Measurements from ENCODE around the gene CAPZB.
A peak's percentile ranks its signal among the peaks of the same experiment; 100 is the strongest.

CAPZB gene

GRCh38 chr1:19468397-19468956 is 16.9 kb downstream of the CAPZB start:
- peak; percentile 57 for DNase-seq (ENCODE audit: low spot score)

GRCh38 chr1:19467199-19468187 is 17.8 kb downstream of the CAPZB start:
- no peak for DNase-seq (ENCODE audit: low spot score)

GRCh38 chr1:19466112-19466561 is 19.2 kb downstream of the CAPZB start:
- no peak for DNase-seq (ENCODE audit: low spot score)

GRCh38 chr1:19465650-19466049 is 19.7 kb downstream of the CAPZB start:
- DNase-seq (ENCODE audit: low spot score): no peak

- no peak for DNase-seq (ENCODE audit: low spot score)
These were observed 20.2 kb downstream of the CAPZB start for GRCh38 chr1:19465123-19465522.

- DNase-seq (ENCODE audit: low spot score): no peak
These were observed 20.6 kb downstream of the CAPZB start for GRCh38 chr1:19464696-19465095.

- no peak for DNase-seq (ENCODE audit: low spot score)
These were observed 21.9 kb downstream of the CAPZB start for GRCh38 chr1:19463504-19463803.

- no peak for DNase-seq (ENCODE audit: low spot score)
These were observed 22.4 kb downstream of the CAPZB start for GRCh38 chr1:19462781-19463503.

- no peak for DNase-seq (ENCODE audit: low spot score)
These were observed 24.2 kb downstream of the CAPZB start for GRCh38 chr1:19461220-19461554.

- no peak for DNase-seq (ENCODE audit: low spot score)
These were observed 24.7 kb downstream of the CAPZB start for GRCh38 chr1:19460535-19461219.

GRCh38 chr1:19458815-19459417 is 26.4 kb downstream of the CAPZB start:
- DNase-seq (ENCODE audit: low spot score): no peak

- no peak for DNase-seq (ENCODE audit: low spot score)
These were observed 27.7 kb downstream of the CAPZB start for GRCh38 chr1:19457607-19458006.

- no peak for DNase-seq (ENCODE audit: low spot score)
These were observed 28.3 kb downstream of the CAPZB start for GRCh38 chr1:19456968-19457441.

- no peak for DNase-seq (ENCODE audit: low spot score)
These were observed 30.0 kb downstream of the CAPZB start for GRCh38 chr1:19455353-19455752.

- DNase-seq (ENCODE audit: low spot score): no peak
These were observed 30.8 kb downstream of the CAPZB start for GRCh38 chr1:19454265-19455146.

- no peak for DNase-seq (ENCODE audit: low spot score)
These were observed 31.6 kb downstream of the CAPZB start for GRCh38 chr1:19453741-19454201.

GRCh38 chr1:19452221-19452663 is 33.1 kb downstream of the CAPZB start:
- no peak for DNase-seq (ENCODE audit: low spot score)

- DNase-seq (ENCODE audit: low spot score): peak; percentile 74
These were observed 34.4 kb downstream of the CAPZB start for GRCh38 chr1:19450811-19451515.

- DNase-seq (ENCODE audit: low spot score): no peak
These were observed 35.7 kb downstream of the CAPZB start for GRCh38 chr1:19449454-19450228.

All from kidney capillary endothelial cell (primary cell).